Upper lobe of left lung (tissue), 6 donors: ENCODE data around the gene ODAD3. TPM values are rescaled to one million over a fixed set of nuclear protein-coding genes. Genes with fewer than 3 reads are reported as not detected.
A peak's percentile ranks its signal among the peaks of the same experiment; 100 is the strongest.

Experiments
- ATAC-seq, 2 donors: fragments of 200-7000 bp; cut with Tn5 transposase; one replicate each; pipeline ENCODE4 v1.9.1; 2022; ENCODE audit warnings: mild to moderate bottlenecking in 2 of 2, moderate library complexity in 2 of 2; ENCODE audit not compliant: low FRiP score in 2 of 2
- DNase-seq, 2 donors: peaks; one replicate each; pipeline ENCODE4 v3.0.0-alpha.2; 2019 to 2020
- H3K27ac ChIP-seq, 4 donors: fragments of 200-600 bp; sonication (generic); one replicate each; pipeline ENCODE4 v1.5.1; 2016 to 2019
- H3K27me3 ChIP-seq, 4 donors: fragments of 200-600 bp; sonication (generic); one replicate each; pipeline ENCODE4 v1.5.1; 2017 to 2019
- H3K36me3 ChIP-seq, 4 donors: fragments of 200-600 bp; sonication (generic); one replicate each; pipeline ENCODE4 v1.5.1; 2016 to 2019
- H3K4me1 ChIP-seq, 4 donors: fragments of 200-600 bp; sonication (generic); one replicate each; pipeline ENCODE4 v1.5.1; 2018 to 2019
- H3K4me3 ChIP-seq, 4 donors: fragments of 200-600 bp; sonication (generic); one replicate each; pipeline ENCODE4 v1.5.1; 2017 to 2019; ENCODE audit warnings: mild to moderate bottlenecking in 2 of 4, moderate library complexity in 1 of 4
- H3K9me3 ChIP-seq, 4 donors: fragments of 200-600 bp; sonication (generic); one replicate each; pipeline ENCODE4 v1.5.1; 2018 to 2019
- EP300 ChIP-seq, 4 donors: sonication (generic); formaldehyde crosslinking; IDR thresholded peaks; one replicate each; pipeline ENCODE4 v1.5.1; 2017; ENCODE audit warnings: antibody characterized with exemption in 4 of 4, control low read depth in 2 of 4
- POLR2A ChIP-seq, 4 donors: fragments of 450-650 bp; IDR thresholded peaks; one replicate each; pipeline ENCODE4 v1.5.1; 2016 to 2017; ENCODE audit warnings: antibody characterized with exemption in 4 of 4, mild to moderate bottlenecking in 2 of 4
- POLR2AphosphoS5 ChIP-seq, 2 donors: sonication (generic); formaldehyde crosslinking; IDR thresholded peaks; one replicate each; pipeline ENCODE4 v1.5.1; 2017; ENCODE audit warnings: antibody characterized with exemption in 2 of 2
- WGBS, 2 donors: methylation state at CpG; one replicate each; pipeline ENCODE4 v1.1.5; 2017 to 2018; 5-methylcytosine and 5-hydroxymethylcytosine counted together
- total RNA-seq, 6 donors: library from RNA; depleted of rRNA in 4 of 6; stranded (reverse); fragments of >200 nt in 4 of 6; gene quantifications; one replicate each; pipeline versions ENCODE4 v1.1.0 to v1.2.1, GENCODE V29; 2016 to 2021
- TF ChIP-seq, protein P1 (sequence below), 6 experiments: fragments of 450-650 bp in 4 of 6; fragments of 200-600 bp in 2 of 6; sonication (generic) in 2 of 6; IDR thresholded peaks; one replicate each; pipeline ENCODE4 v1.5.1; 2016 to 2019; ENCODE audit warnings: antibody characterized with exemption in 6 of 6
- donor health status: DM: no; HTN: no; CAD: no; lungs with moderate emphysema.
- donor health status: DM: no; HTN: yes; CAD: no; lungs with severe emphysema.

ODAD3 gene
- total RNA-seq, 6 donors from 2014 or later: 0.34 to 11.1 (median 4.1) TPM

DNA sequence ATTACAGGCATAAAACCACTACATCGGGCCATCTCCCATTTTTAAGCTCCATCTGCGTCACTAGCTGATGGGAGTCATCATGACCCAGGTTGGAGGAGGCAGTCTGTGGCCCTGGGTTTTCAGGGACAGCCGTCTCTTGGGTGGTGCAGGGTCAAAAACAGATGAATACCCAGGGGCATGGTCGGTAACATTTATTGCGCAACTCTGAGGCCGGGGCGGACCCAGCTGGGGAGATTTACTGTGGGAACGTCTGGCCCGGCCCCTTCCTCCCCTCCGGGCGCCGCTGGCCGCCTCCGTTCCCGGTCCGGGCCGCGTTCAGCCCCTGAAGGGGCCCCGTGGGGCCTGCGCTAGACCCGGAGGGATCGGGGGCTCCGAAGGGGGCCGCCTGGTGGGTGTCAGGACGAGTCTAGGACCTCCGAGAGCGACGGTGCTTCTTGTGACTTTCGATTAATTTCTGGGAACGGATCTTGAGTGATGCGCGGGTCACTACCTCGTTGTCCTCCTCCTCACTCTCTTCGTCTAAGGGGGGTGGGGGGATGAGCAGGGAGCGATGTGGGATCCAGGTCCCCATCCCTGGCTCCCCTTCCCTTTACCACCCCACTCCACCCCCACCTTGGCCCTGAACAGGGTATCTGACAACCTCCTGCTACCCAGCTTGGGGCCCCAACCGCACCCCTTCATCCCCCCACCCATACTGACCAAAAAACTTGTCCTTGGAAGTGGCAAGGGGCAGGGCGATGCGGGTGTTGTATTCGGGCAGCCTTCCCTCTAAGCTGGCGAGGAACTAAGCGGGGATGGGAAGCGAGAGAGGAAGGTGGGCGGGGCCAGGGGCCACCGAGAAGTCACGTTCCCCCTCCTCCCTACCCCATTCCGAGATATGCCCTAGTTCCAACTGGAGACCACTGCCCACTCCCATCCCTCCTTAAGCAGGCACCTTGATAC lies 14.2 kb downstream of the ODAD3 start:
- Histone ChIP-seq H3K36me3 (no peaks in the 10 kb centered on the region), H3K4me1 (peaks cover 32 to 57% (median 48%) of the 10 kb centered on the region in 4 donors), H3K27ac (peak overlapping the region in 2 of 4 donors; percentile 44 to 61), H3K27me3 (peaks cover 0 to 17% (median 2%) of the 10 kb centered on the region in 4 donors), H3K4me3 (peak overlapping the region in 3 of 4 donors; percentile 36 to 46 (median 42)), H3K9me3 (no peaks in the 10 kb centered on the region)
- 10 to 18% methylated on average over 19 to 28 of the region's 46 CpGs for WGBS, 2 donors
- DNase-seq (peak; percentile 48 to 83), ATAC-seq (peak in 1 of 2 donors; percentile 51)
- TF ChIP-seq POLR2AphosphoS5 (IDR thresholded peaks at IDR 0.05) (peak in 1 of 2 donors; percentile 42), POLR2A (IDR thresholded peaks at IDR 0.05) (peak in 1 of 4 donors; percentile 6), EP300 (IDR thresholded peaks at IDR 0.05) (no peak)
- TF ChIP-seq, protein P1, sequence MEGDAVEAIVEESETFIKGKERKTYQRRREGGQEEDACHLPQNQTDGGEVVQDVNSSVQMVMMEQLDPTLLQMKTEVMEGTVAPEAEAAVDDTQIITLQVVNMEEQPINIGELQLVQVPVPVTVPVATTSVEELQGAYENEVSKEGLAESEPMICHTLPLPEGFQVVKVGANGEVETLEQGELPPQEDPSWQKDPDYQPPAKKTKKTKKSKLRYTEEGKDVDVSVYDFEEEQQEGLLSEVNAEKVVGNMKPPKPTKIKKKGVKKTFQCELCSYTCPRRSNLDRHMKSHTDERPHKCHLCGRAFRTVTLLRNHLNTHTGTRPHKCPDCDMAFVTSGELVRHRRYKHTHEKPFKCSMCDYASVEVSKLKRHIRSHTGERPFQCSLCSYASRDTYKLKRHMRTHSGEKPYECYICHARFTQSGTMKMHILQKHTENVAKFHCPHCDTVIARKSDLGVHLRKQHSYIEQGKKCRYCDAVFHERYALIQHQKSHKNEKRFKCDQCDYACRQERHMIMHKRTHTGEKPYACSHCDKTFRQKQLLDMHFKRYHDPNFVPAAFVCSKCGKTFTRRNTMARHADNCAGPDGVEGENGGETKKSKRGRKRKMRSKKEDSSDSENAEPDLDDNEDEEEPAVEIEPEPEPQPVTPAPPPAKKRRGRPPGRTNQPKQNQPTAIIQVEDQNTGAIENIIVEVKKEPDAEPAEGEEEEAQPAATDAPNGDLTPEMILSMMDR (IDR thresholded peaks at IDR 0.05): no peak

DNA sequence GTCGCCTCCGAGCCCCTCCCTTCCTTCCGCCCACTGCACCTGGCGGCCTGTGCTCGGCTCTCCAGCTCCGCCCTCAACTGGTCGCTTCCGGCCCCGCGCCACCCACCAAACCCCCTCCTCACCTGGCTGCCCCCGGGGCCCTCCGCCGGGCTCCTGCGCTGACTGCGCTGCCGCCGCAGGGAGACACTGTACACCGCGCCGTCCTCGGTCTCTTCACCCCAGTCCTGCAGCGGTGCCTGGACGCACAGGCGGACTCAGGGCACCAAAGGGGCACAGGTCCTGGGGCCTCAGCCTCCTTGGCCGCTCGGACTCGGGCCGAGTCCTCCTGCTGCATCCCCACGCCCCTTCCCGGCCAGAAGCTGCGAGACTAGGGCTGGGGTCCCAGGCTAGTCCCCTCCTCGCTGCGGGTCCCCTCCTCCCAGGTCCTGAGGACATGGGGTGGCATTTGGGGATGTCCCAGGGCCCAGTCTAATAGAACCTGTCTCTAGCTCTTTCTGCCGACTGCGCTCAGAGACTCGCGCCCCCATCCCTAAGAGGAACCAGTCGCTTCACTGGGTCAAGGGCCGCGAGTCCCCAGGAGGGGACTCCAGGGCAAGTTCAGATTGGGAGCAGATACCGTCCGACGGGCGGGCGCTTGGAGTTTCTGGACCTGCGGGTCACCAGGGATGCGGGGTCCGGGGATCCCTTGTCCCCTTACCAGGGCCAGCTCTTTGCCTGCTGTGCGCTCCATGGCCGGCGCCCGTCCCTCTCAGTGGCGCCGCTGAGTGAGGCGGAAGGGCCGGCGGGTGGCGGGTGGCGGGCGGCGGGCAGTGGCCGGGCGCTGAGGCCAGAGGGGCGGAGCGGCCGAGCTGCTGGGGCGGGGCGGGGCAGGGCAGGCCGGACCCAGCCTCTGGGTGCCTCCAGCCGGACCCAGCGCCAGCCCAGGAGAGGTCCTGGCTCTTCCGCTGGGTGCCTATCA lies 16.1 kb downstream of the ODAD3 start, which contains the start of gene RGL3:
Gene RGL3, minus strand, starts transcription at position 766 of the 958 bp plus-strand sequence. Its CDS starts 36 bp downstream, at position 730.
- DNase-seq (peak; percentile 73 to 91), ATAC-seq (peak; percentile 55 to 74)
- peaks cover 0 to 17% (median 2%) of the 10 kb centered on the region in 4 donors for H3K27me3 ChIP-seq
- peak within 1 kb of the TSS; percentile 59 to 67 (median 64) for H3K4me3 ChIP-seq
- no peaks in the 10 kb centered on the region for H3K9me3 ChIP-seq
- H3K36me3 ChIP-seq: no peaks in the 10 kb centered on the region
- H3K4me1 ChIP-seq: peaks cover 32 to 54% (median 48%) of the 10 kb centered on the region in 4 donors
- TF ChIP-seq POLR2A (IDR thresholded peaks at IDR 0.05): peak in 1 of 4 donors; percentile 52
- no peak for TF ChIP-seq EP300 (IDR thresholded peaks at IDR 0.05)
- TF ChIP-seq, protein P1 (IDR thresholded peaks at IDR 0.05): peak in 2 of 6 experiments; percentile 7 to 8
- TF ChIP-seq POLR2AphosphoS5 (IDR thresholded peaks at IDR 0.05): peak in 1 of 2 donors; percentile 43
- peak within 1 kb of the TSS; percentile 56 to 85 (median 69) for H3K27ac ChIP-seq
- WGBS, 2 donors: 0 to 4% methylated on average over 4 to 12 of the region's 72 CpGs

DNA sequence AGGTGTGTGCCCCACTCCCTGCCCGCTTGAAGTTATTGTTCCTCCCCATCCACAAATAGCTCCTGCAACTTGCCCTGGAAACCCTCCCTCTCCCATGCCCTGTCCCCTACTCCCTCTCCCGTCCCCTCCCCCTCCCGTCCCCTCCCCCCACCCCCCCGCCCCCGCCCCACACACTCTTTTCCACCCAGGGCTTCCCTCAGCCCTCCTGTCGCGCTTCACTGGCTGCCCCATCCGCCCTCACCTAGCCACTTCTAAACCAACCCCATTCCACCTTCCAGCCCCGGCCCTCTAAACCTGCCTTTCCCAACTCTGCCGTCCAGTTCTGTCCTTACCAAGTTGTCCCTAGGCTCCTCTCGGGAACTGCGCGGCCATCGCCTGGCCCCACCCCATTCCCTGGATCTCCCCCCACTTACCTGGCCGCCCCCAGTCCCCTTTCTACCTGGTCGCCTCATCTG lies 16.8 kb downstream of the ODAD3 start:
- peak overlapping the region; percentile 56 to 85 (median 69) for H3K27ac ChIP-seq
- ATAC-seq (no peak), DNase-seq (no peak)
- H3K36me3 ChIP-seq: no peaks in the 10 kb centered on the region
- peak overlapping the region; percentile 59 to 67 (median 64) for H3K4me3 ChIP-seq
- peaks cover 0 to 17% (median 2%) of the 10 kb centered on the region in 4 donors for H3K27me3 ChIP-seq
- peaks cover 32 to 47% (median 45%) of the 10 kb centered on the region in 4 donors for H3K4me1 ChIP-seq
- TF ChIP-seq POLR2AphosphoS5 (IDR thresholded peaks at IDR 0.05): no peak
- no peak for TF ChIP-seq EP300 (IDR thresholded peaks at IDR 0.05)
- TF ChIP-seq, protein P1 (IDR thresholded peaks at IDR 0.05): no peak
- no peak for TF ChIP-seq POLR2A (IDR thresholded peaks at IDR 0.05)
- WGBS, 2 donors: 12% methylated on average over 13 to 16 of the region's 16 CpGs
- H3K9me3 ChIP-seq: no peaks in the 10 kb centered on the region

DNA sequence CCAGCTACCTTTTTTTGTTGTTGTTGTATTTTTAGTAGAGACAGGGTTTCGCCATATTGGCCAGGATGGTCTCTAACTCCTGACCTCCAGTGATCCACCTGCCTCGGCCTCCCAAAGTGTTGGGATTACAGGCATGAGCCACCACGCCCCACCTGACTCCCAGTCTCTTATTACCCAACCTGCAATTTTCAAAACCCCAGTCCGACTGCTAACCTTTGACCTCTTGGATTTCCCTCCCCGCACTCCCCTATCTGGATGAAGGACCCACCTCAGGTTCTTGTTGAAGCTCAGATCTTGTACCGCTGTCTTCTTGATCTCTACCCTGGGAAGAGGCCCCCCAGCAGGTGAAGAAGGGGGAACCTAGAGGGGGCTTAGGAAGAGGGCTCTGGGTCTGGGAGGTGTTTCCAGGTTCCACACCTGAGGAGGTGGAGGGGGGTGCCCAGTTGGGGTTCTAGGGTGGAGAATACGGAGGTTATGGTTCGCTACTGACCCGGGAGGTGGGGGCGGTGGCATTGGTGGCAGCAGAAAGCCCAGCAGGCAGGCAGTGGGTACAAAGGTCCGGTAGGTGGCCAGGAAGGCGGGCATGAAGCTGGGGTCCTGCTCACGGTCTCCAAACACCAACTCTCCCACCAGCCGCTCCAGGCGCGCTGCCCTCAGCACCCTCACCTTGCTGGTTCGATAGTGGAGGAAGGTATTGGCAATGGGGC lies 18.4 kb downstream of the ODAD3 start:
- Histone ChIP-seq H3K27me3 (peaks cover 0 to 17% (median 1%) of the 10 kb centered on the region in 4 donors), H3K36me3 (no peaks in the 10 kb centered on the region), H3K4me1 (peaks cover 19 to 31% (median 29%) of the 10 kb centered on the region in 4 donors), H3K27ac (no peak overlapping the region), H3K4me3 (no peak overlapping the region), H3K9me3 (no peaks in the 10 kb centered on the region)
- ATAC-seq (no peak), DNase-seq (no peak)
- no peak for TF ChIP-seq EP300 (IDR thresholded peaks at IDR 0.05)
- TF ChIP-seq POLR2A (IDR thresholded peaks at IDR 0.05): no peak
- TF ChIP-seq, protein P1 (IDR thresholded peaks at IDR 0.05): no peak
- no peak for TF ChIP-seq POLR2AphosphoS5 (IDR thresholded peaks at IDR 0.05)
- 95 to 96% methylated on average over 16 to 17 of the region's 17 CpGs for WGBS, 2 donors
